Mammary epithelial cell (primary cell): Measurements from ENCODE around the gene STAMBP.

Experiments
- EZH2 ChIP-seq: IDR thresholded peaks from 2 replicates; pipeline ENCODE4 v1.6.1; 2012; ENCODE audit warnings: low read length, inconsistent platforms, borderline replicate concordance
- TF ChIP-seq, protein P1 (sequence below), 2 donors: IDR thresholded peaks in 1 of 2; conservative IDR thresholded peaks in 1 of 2; 2 replicates each; pipeline ENCODE4 v1.5.1; 2011 to 2012; ENCODE audit warnings: inconsistent platforms in 2 of 2, low read length in 2 of 2, mild to moderate bottlenecking in 2 of 2, control low read depth in 1 of 2, low read depth in 1 of 2; ENCODE audit not compliant: insufficient read depth in 1 of 2; ENCODE audit errors: extremely low read depth in 1 of 2

DNA sequence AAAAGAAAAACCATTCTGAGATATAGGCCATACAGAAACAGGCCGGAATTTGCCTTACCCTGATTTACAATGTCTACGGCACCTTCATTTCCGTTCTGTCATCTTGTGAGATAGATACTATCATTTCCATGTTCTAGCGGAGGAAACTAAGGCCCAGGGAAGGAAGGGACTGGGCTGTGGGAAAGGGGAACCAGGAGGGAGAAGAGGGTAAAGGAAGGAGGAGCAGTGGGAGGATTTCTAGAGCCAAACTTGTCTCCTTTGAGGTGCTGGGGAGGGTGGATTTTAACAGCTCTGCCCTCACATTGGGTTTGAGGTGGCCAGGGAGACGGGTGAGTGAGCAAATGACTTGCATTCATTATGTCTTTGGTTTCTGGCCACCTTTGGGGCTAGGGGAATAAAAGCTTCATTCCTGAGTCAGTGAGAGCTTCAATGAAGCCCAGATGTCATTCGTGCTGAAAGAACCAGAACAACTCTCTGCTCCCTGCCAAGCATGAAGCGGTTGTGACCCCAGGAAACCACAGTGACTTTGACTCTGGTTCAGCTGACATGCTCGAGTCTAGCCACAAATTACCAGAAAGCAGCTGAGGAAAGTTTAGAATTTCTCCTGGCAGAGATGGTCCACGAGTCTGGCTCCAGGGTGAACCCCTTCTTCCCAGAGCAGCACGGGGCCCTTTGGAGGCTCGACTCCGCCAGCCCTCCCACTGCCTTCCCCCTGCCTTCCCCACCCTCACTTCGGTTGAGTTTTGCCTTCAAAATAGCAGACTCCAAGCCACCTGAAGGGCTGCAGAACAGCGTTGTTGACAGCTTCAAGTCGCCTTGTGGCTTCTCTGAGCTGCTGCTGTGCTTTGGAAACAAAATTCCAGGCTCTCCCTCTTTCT is 67.8 kb downstream of the STAMBP start:
- TF ChIP-seq, protein P1, sequence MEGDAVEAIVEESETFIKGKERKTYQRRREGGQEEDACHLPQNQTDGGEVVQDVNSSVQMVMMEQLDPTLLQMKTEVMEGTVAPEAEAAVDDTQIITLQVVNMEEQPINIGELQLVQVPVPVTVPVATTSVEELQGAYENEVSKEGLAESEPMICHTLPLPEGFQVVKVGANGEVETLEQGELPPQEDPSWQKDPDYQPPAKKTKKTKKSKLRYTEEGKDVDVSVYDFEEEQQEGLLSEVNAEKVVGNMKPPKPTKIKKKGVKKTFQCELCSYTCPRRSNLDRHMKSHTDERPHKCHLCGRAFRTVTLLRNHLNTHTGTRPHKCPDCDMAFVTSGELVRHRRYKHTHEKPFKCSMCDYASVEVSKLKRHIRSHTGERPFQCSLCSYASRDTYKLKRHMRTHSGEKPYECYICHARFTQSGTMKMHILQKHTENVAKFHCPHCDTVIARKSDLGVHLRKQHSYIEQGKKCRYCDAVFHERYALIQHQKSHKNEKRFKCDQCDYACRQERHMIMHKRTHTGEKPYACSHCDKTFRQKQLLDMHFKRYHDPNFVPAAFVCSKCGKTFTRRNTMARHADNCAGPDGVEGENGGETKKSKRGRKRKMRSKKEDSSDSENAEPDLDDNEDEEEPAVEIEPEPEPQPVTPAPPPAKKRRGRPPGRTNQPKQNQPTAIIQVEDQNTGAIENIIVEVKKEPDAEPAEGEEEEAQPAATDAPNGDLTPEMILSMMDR (conservative IDR thresholded peaks at IDR 0.05 in 1 of 2, IDR thresholded peaks at IDR 0.05 in 1 of 2; ENCODE audit: extremely low read depth in 1 of 2, insufficient read depth in 1 of 2, low read depth in 1 of 2, low read length in 2 of 2) = no peak
- no peak for TF ChIP-seq EZH2
